PC-9 (cell line): Measurements from ENCODE around the gene AP3B1. TPM values are rescaled to one million over a fixed set of nuclear protein-coding genes. Genes with fewer than 3 reads are reported as not detected.

Experiments used
- BruUV-seq: library from RNA; stranded (reverse); fragments of 400-500 nt; replicated peaks from 2 replicates; lab custom pipeline; 2021; lab: Mats Ljungman, UMichigan
- CTCF ChIA-PET: fragments of 300-600 bp; sonication (Branson Sonifier 250); formaldehyde crosslinking; loops from one replicate; lab custom pipeline; 2022; ENCODE audit warnings: antibody characterized with exemption; lab: Charles Lee
- POLR2A ChIA-PET: fragments of 300-600 bp; sonication (Branson Sonifier 250); formaldehyde crosslinking; loops from one replicate; lab custom pipeline; 2022; ENCODE audit warnings: antibody characterized with exemption; ENCODE audit not compliant: unreplicated experiment; lab: Charles Lee
- DNase-seq, 2 experiments: peaks; one replicate each; pipeline versions ENCODE4 v3.0.0 to v3.0.0-alpha.2; 2015 to 2022; ENCODE audit warnings: mixed read lengths in 1 of 2
- H2AFZ ChIP-seq: fragments of 200-600 bp; sonication (generic); 2 replicates; pipeline ENCODE4 v1.8.1; 2017; ENCODE audit warnings: antibody characterized with exemption
- H3F3A ChIP-seq: fragments of 200-600 bp; sonication (generic); 2 replicates; pipeline ENCODE4 v1.8.1; 2017; ENCODE audit warnings: antibody characterized with exemption, mild to moderate bottlenecking, low read depth; ENCODE audit not compliant: insufficient read depth
- H3K27ac ChIP-seq: fragments of 200-600 bp; sonication (generic); 2 replicates; pipeline ENCODE4 v1.6.1; 2016; ENCODE audit warnings: mixed run types
- H3K27me3 ChIP-seq: fragments of 200-600 bp; sonication (generic); 2 replicates; pipeline ENCODE4 v1.6.1; 2016; ENCODE audit warnings: low read depth, mixed run types; ENCODE audit not compliant: insufficient read depth
- H3K36me3 ChIP-seq: fragments of 200-600 bp; sonication (generic); 2 replicates; pipeline ENCODE4 v1.6.1; 2016; ENCODE audit warnings: low read depth, mixed run types
- H3K4me1 ChIP-seq: fragments of 200-600 bp; sonication (generic); replicated peaks from 2 replicates; pipeline ENCODE4 v1.6.1; 2016; ENCODE audit warnings: mixed run types; ENCODE audit not compliant: insufficient read depth
- H3K4me2 ChIP-seq: fragments of 200-600 bp; sonication (generic); 2 replicates; pipeline ENCODE4 v1.6.1; 2017; ENCODE audit warnings: mixed run types
- H3K4me3 ChIP-seq: fragments of 200-600 bp; sonication (generic); 2 replicates; pipeline ENCODE4 v1.6.1; 2016; ENCODE audit warnings: mixed run types
- H3K79me2 ChIP-seq: fragments of 200-600 bp; sonication (generic); 2 replicates; pipeline ENCODE4 v1.6.1; 2017; ENCODE audit warnings: low read depth, mixed run types
- H3K9me2 ChIP-seq: fragments of 200-600 bp; sonication (generic); 2 replicates; pipeline ENCODE4 v1.8.1; 2017; ENCODE audit warnings: mild to moderate bottlenecking; ENCODE audit not compliant: insufficient read depth
- H3K9me3 ChIP-seq: fragments of 200-600 bp; sonication (generic); 2 replicates; pipeline ENCODE4 v1.8.1; 2016; ENCODE audit warnings: low read depth; ENCODE audit not compliant: insufficient read depth
- H4K20me1 ChIP-seq: fragments of 200-600 bp; sonication (generic); 2 replicates; pipeline ENCODE4 v1.8.1; 2017; ENCODE audit not compliant: insufficient read depth
- EZH2 ChIP-seq: fragments of 200-600 bp; sonication (generic); IDR thresholded peaks from 2 replicates; pipeline ENCODE4 v1.8.0; 2017; ENCODE audit warnings: antibody characterized with exemption, low read depth
- intact Hi-C: fragments of 100-400 bp; cut with micrococcal nuclease; formaldehyde crosslinking; loops from one replicate; pipeline ENCODE4 v1.10.0; 2022; ENCODE audit not compliant: unreplicated experiment
- total RNA-seq: library from RNA; stranded (reverse); gene quantifications from 2 replicates; pipeline ENCODE4 v1.2.3, GENCODE V29; 2021
- TF ChIP-seq, protein P1 (sequence below): fragments of 200-600 bp; sonication (generic); conservative IDR thresholded peaks from 2 replicates; pipeline ENCODE4 v1.6.1; 2017; ENCODE audit warnings: mixed run types, antibody characterized with exemption, mild to moderate bottlenecking, moderate library complexity

AP3B1 gene
- total RNA-seq, 1 experiment from 2014 or later, result 44.0 TPM

DNA sequence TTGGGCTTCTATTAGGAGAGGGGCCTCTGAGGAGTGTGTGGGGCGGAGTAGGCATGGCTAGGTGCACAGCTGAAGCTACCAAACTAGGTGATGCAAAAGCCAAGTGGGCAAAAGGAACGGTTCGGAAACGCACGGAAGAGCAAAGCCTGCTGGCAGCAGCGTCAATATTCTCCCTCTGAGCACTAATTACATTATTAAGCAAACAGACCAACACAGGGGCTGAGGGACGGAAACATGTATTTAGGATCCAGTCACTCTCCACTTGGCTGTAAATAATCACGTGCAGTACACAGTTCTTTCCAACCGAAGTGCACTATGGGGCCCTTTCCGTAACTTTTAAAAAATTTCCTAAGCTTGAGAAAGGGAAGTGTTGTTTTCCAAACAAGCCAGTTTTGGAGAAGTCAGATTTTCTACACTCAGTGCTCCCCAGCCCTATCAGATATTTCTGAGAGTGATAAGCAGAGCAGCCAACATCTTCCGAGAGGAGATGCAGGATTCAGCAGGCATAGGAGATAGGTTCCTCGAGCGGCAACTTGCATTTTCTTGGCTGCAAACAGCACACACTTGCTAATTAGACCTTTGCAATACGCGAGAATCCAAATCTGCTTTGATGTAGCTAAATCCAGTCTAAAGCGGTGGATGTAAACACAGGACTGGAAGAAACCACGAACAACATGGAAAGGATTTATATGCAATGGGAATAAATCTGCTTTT is 301.2 kb downstream of the AP3B1 start:
- POLR2A ChIA-PET, result no interaction called here
- BruUV-seq, result no TSS peak
- intact Hi-C loops, result no loop called here

DNA sequence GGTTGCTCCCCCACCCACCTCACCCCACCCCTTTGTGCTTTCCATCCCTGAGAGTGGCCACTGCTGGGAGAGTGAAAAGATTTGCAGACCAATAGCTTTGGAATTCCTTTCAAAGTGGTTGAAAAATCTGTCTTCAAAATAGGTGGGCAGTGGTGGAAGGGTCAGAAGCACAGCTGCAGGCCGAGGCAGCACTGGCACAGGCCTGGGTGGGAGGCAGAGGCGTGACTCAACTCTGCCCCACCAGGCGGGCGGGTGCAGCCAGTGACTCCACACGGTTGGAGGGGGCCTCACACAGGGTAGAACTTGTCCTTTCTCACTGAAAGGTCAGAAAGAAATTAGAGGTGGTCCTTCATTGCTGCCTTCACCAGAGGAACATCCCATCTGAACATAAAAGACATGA is 303.4 kb downstream of the AP3B1 start:
- H3K9me2 ChIP-seq, result no peaks in the 10 kb centered on the region
- intact Hi-C loops, result no loop called here
- no peak overlapping the region for H2AFZ ChIP-seq
- H3K9me3 ChIP-seq, result no peaks in the 10 kb centered on the region
- no peaks in the 10 kb centered on the region for H3K36me3 ChIP-seq
- no peak overlapping the region for H3K4me3 ChIP-seq
- H3K79me2 ChIP-seq, result no peaks in the 10 kb centered on the region
- POLR2A ChIA-PET, result no interaction called here
- CTCF ChIA-PET, result no interaction called here
- DNase-seq, result no peak
- no peaks in the 10 kb centered on the region for H3F3A ChIP-seq
- H3K4me2 ChIP-seq, result no peak overlapping the region
- H4K20me1 ChIP-seq, result no peaks in the 10 kb centered on the region
- TF ChIP-seq EZH2, result no peak
- TF ChIP-seq, protein P1, sequence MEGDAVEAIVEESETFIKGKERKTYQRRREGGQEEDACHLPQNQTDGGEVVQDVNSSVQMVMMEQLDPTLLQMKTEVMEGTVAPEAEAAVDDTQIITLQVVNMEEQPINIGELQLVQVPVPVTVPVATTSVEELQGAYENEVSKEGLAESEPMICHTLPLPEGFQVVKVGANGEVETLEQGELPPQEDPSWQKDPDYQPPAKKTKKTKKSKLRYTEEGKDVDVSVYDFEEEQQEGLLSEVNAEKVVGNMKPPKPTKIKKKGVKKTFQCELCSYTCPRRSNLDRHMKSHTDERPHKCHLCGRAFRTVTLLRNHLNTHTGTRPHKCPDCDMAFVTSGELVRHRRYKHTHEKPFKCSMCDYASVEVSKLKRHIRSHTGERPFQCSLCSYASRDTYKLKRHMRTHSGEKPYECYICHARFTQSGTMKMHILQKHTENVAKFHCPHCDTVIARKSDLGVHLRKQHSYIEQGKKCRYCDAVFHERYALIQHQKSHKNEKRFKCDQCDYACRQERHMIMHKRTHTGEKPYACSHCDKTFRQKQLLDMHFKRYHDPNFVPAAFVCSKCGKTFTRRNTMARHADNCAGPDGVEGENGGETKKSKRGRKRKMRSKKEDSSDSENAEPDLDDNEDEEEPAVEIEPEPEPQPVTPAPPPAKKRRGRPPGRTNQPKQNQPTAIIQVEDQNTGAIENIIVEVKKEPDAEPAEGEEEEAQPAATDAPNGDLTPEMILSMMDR, result no peak
- no peaks in the 10 kb centered on the region for H3K27me3 ChIP-seq
- no peak overlapping the region for H3K27ac ChIP-seq
- no TSS peak for BruUV-seq
- H3K4me1 ChIP-seq, result no peaks in the 10 kb centered on the region

More for the DNA sequence above, 301.2 kb downstream of the AP3B1 start:
- Histone ChIP-seq H2AFZ (no peak overlapping the region), H3K36me3 (no peaks in the 10 kb centered on the region), H3K27ac (no peak overlapping the region), H3K4me3 (no peak overlapping the region), H3K79me2 (no peaks in the 10 kb centered on the region), H3F3A (no peaks in the 10 kb centered on the region), H3K4me2 (no peak overlapping the region), H3K9me2 (no peaks in the 10 kb centered on the region), H3K27me3 (no peaks in the 10 kb centered on the region), H3K4me1 (no peaks in the 10 kb centered on the region), H4K20me1 (no peaks in the 10 kb centered on the region), H3K9me3 (no peaks in the 10 kb centered on the region)
- no peak for DNase-seq
- TF ChIP-seq, protein P1, result no peak
- TF ChIP-seq EZH2, result no peak
- CTCF ChIA-PET, result no interaction called here

DNA sequence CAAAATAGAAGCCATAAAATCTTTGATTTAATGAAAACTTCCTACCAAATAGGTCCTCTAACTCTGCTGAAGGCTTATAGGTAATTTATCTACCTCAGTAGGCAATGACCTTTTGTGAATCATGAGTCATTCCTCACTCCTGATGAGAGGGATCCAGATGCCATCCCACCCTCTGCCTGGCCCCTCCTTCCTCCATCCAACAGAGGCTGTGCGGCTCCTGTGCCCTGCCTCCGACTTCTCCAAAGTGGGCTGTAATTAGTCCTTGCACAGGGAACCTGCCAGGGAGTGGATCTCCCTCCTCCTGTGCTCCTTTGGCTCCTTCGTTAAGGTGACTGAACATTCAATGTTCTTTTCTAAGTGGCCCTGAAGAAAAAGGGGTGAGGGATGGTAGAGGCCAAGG is 304.5 kb downstream of the AP3B1 start:
- BruUV-seq, result no TSS peak
- H3K4me1 ChIP-seq, result no peaks in the 10 kb centered on the region
- H4K20me1 ChIP-seq, result no peaks in the 10 kb centered on the region
- no peaks in the 10 kb centered on the region for H3K9me3 ChIP-seq
- no peaks in the 10 kb centered on the region for H3K9me2 ChIP-seq
- H2AFZ ChIP-seq, result no peak overlapping the region
- intact Hi-C loops, result no loop called here
- H3K4me2 ChIP-seq, result no peak overlapping the region
- H3K27ac ChIP-seq, result no peak overlapping the region
- TF ChIP-seq, protein P1, result no peak
- no peak for TF ChIP-seq EZH2
- no peaks in the 10 kb centered on the region for H3F3A ChIP-seq
- ChIA-PET POLR2A (no interaction called here), CTCF (no interaction called here)
- H3K36me3 ChIP-seq, result no peaks in the 10 kb centered on the region
- no peak overlapping the region for H3K4me3 ChIP-seq
- DNase-seq, result no peak
- H3K27me3 ChIP-seq, result no peaks in the 10 kb centered on the region
- H3K79me2 ChIP-seq, result no peaks in the 10 kb centered on the region
